SHP77 treated with DMSO at 0.1 percent for 48 hours (cell line): ENCODE results near the gene SLC41A3.

Experiments
- DNase-seq: peaks from one replicate; lab custom pipeline; 2025; lab: John Stamatoyannopoulos, UW

The SLC41A3 gene

GRCh38 chr3:126119976-126120375 is 36.1 kb upstream of the SLC41A3 start:
- DNase-seq, result no peak

- DNase-seq, result no peak
Observed at GRCh38 chr3:126119008-126119675, 35.2 kb upstream of the SLC41A3 start.

DNA sequence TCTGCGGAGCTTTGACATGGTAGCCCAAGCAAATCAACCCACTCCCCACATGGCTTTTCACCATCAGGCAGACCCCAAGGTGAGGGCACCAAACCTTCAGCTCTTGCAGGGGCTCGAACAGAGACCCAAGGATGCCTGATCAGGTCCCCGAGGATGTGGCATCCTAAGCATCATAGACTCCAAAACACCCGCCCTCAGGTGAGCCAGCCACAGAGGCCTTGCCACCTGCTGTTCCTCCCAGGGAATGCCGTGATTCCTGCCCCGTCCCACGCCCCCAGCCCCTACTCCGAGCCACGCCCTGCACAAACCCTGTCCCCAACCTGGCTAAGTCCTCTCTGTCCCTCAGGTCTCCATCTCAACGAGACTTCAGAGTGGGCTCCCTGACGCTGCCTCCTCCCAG is 34.7 kb upstream of the SLC41A3 start:
- no peak for DNase-seq

GRCh38 chr3:126117786-126118185 is 33.9 kb upstream of the SLC41A3 start:
- DNase-seq, result no peak

DNA sequence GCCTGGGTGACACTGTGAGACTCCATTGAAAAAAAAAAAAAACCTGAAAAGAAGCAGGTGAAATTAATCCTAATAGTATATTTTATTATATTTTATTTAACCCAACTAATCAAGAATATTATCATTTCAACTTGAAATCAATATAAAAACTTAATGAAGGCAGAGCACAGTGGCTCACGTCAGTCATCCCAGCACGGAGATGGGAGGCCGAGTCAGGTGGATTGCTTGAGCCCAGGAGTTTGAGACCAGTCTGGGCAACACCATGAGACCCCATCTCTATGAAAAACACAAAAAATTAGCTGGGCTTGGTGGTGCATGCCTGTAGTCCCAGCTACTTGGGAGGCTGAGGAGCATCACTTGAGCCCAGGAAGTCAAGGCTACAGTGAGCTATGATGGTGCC is 33.3 kb upstream of the SLC41A3 start:
- no peak for DNase-seq

DNA sequence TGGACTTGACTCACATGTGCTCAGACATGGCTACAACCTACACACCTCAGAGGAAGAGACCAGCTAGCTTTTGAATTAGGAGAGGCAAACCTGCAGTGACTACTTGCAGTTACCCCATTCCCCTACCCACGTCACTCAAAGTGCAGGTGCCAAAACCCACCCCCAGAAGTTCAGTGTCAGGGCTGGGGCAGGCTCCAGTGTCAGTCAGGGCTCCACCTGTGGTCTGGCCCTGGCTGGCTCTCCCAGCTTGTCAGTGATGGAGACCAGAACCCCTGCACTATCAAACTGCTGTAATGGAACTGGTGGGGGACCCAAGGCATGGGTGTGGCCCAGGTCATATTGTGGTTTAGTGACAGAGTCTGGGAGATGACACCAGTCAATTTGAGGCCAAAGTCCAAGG is 32.6 kb upstream of the SLC41A3 start:
- no peak for DNase-seq

- DNase-seq, result no peak
Observed at GRCh38 chr3:126114443-126115386, 30.8 kb upstream of the SLC41A3 start.

DNA sequence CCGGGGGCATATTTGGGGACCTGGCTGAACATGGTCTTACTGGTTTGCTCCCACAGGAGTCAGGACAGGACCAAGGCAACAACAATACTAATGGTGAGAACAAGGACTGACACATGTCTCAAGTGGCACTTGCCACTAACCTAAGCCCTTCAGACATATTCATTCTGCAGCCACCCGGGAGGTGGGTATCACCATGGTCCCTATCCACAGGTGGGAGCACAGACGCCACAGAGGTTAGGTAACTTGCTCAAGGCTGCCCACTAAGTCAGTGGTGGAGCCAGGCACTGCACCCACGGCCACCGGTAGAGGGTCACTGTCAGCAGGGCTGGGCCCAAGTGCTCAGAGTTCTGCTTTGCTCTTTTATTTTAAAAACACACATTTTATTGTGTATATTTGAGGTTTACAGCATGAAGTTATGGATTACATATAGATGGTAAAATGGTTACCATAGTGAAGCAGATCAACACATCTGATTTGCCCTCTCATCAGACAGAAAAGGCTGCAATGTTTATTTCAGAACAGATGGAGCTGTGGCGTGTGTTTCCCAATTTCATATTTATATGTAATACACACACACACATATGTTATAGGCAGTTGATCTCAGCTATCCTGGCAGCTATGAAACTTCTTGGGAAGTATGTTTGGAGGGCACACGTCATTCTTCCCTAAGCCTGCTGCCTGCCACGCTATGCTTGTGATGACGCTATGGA is 30.0 kb upstream of the SLC41A3 start:
- DNase-seq, result no peak

DNA sequence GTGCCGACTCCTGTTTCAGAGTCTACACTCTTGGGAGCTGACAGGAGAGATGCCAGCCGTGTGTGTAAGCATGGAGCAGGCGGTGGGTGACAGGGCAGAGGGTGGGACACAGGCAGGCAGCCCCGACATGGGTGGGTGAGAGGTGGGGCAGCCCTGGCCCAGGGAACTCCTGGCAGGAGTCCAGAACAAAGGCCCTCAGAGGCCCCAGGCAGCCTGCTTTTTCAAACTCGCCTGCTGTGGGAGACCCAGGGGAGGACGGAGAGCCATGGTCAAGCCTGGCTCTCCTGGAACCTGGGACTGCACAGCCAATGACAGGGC is 29.3 kb upstream of the SLC41A3 start:
- no peak for DNase-seq

DNA sequence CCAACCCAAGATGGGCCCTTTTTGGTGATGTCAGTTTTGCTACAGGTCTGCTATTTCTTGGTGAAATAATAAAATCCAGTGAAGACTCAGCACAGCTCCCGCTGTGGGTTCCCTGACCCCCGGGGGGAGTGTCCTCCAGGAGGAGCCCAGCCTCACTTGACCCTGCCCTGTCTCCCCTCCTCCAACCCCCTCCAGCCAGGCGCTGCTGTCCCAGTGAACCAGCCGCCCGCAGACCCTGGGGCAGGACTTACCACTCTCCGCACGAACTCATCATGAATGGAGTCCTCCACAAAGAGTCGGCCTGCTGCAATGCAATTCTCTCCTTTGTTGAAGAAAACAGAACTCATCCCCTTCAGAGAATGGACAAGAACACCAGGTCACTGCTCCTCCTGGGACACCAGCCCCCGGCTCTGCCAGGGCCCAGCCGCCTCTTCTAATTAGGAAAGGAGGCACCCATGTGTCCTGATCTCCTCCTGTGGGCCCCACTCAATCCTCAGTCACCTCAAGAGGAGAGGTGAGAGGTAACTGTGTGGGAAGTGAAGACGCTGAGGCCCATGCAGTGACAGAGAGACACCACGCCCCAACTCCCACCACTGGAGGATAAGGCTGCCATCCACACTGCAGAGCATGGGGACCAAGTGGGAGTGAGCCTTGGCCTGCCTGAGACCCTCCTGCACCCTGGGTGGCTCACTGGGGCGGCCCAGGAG is 28.8 kb upstream of the SLC41A3 start:
- DNase-seq, result no peak

- no peak for DNase-seq
Observed at GRCh38 chr3:126111566-126112475, 27.9 kb upstream of the SLC41A3 start.

DNA sequence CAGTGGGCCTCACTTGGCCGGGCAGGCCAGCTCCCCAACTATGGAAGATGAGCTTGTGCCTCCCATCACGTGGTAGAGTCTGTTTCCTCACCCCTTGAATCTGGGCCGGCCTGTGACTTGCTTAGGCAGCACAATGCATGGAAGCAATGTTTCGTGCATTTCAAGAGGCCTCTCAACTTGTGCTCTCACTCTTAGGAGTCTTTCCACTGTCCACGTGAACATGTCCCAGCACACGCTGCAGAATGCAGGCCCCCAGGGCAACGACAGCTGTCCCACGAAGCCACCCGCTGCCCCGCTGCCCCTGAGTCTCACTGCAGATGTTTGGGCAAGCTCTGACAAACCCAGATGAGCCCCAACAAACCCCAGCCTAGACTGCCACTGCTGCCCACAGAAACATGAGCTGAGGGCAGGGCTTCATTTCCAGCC is 27.2 kb upstream of the SLC41A3 start:
- no peak for DNase-seq

- no peak for DNase-seq
Observed at GRCh38 chr3:126110431-126111125, 26.7 kb upstream of the SLC41A3 start.

DNA sequence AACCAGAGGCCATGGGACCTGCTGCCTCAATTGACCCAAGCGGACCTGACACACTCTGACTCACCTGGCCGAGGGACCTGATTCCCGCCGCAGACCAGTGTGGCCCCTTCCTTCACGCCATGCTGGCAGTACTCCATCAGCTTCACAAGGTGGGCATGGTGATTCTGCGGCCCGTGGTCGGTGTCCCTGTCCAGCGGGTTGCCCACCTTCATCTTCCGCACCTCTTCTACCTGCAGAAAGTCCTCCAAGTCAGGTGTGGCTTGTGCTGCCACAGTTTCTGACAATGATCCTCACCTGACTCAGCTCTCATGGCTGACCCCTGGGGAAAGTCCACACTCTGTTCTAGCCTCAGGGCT is 25.9 kb upstream of the SLC41A3 start:
- DNase-seq, result no peak

DNA sequence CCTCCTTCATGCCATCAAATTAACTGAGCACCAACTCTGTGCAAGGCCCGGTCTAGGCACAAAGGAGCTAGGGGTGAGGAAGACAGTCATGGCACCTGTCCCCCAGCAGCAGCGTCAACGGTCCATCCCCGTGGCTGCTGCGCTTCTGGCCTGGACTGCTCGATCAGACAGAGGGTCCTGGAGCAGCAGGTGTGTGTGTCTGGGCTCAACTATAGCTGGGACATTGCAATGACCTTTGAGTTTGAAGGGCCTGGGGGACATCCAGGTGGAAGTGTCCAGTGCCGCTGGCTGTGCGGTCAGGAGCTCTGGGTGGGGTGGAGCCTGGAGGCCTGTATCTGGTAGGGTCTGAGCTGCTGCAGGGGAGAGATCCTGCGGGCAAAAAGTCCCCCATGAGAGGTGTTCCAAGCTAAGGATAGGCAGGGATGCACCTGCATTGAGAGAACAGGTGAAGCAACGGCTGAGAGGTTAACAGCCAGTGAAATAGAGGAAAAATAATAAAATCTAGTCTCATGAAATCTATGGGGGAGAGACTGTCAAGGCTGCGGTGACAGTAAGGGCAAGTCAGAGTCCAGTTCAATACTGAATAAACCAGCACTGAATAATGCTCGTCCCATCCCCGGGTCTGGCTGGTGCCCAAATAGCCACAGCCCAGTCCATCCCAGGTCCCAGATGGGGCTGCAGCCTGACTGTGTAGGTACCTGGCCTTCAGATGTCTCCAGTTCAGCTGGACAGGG is 25.4 kb upstream of the SLC41A3 start:
- DNase-seq, result no peak

DNA sequence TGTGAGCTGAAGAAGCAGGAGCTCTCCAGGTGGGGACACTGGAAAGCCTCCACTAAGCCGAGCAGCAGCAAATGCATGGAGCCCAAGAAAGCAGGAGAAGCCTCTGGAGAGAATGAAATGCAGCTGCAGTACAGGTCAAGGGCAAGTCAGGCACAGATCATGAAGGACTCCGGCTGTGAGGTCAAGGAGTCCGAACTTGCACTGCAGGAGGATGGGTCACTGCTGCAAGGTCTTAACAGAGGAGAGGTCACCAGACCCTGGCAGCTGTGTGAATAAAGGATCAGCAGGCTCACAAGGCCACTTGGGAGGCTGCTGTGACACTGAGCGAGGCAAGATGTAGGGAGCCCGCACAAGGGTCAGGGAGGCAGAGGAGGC is 24.7 kb upstream of the SLC41A3 start:
- no peak for DNase-seq

GRCh38 chr3:126107957-126108675 is 24.2 kb upstream of the SLC41A3 start:
- DNase-seq, result no peak

- no peak for DNase-seq
Observed at GRCh38 chr3:126107203-126107939, 23.4 kb upstream of the SLC41A3 start.
